ENCODE data around the gene DLL4.

- TF ChIP-seq CTCF (IDR thresholded peaks at IDR 0.05; ENCODE audit: poor library complexity) (no peak), EZH2 (IDR thresholded peaks at IDR 0.05; ENCODE audit: borderline replicate concordance) (no peak), EZH2phosphoT487 (IDR thresholded peaks at IDR 0.05; ENCODE audit: low read depth, severe bottlenecking, unreplicated experiment) (no peak)
Observed at GRCh38 chr15:40978141-40978540, 49.0 kb downstream of the DLL4 start.
